BJ (cell line): ENCODE results near the gene PRAMEF1. TPM values are rescaled to one million over a fixed set of nuclear protein-coding genes. Genes with fewer than 3 reads are reported as not detected.
"Not testable (repeated sequence)": the region's sequence is repeated elsewhere in the genome, so short reads cannot be mapped to it uniquely, and the experiment has no call there.

Experiments
- CTCF ChIA-PET: fragments of 350-600 bp; formaldehyde crosslinking; extraction: SDS; loops from one replicate; lab custom pipeline; 2021; ENCODE audit warnings: antibody characterized with exemption, inconsistent platforms; lab: Yijun Ruan, JAX
- POLR2A ChIA-PET: fragments of 300-600 bp; sonication (Branson Sonifier 250); formaldehyde crosslinking; extraction: SDS; loops from one replicate; lab custom pipeline; 2021; ENCODE audit warnings: antibody characterized with exemption; lab: Charles Lee
- DNase-seq: peaks from one replicate; pipeline ENCODE4 v3.0.0-alpha.2; 2011; ENCODE audit warnings: low read depth
- H3K27me3 ChIP-seq: 2 replicates; pipeline ENCODE4 v1.6.0; 2011; ENCODE audit warnings: low read length; ENCODE audit not compliant: control insufficient read depth, insufficient read depth
- H3K36me3 ChIP-seq: 2 replicates; pipeline ENCODE4 v1.5.1; 2011; ENCODE audit warnings: low read length; ENCODE audit not compliant: control insufficient read depth, insufficient read depth
- H3K4me3 ChIP-seq: 2 replicates; pipeline ENCODE4 v1.5.1; 2011; ENCODE audit warnings: low read depth, mild to moderate bottlenecking, control low read depth, low read length
- CTCF ChIP-seq: IDR thresholded peaks from 2 replicates; pipeline ENCODE4 v1.5.1; 2011; ENCODE audit warnings: low read depth, mild to moderate bottlenecking, control low read depth, inconsistent platforms, low read length, moderate library complexity; ENCODE audit not compliant: insufficient read depth
- polyA plus RNA-seq: library from polyadenylated mRNA; depleted of rRNA; stranded (reverse); fragments of >200 nt; gene quantifications from 2 replicates; pipeline ENCODE4 v1.2.3, GENCODE V29; 2011

The PRAMEF1 gene
- polyA plus RNA-seq, 1 experiment: not detected

GRCh38 chr1:12783783-12784182 is 7.4 kb upstream of the PRAMEF1 start:
- POLR2A ChIA-PET, DNase-seq, H3K4me3 ChIP-seq, H3K27me3 ChIP-seq, H3K36me3 ChIP-seq, CTCF ChIA-PET: not testable (repeated sequence)
- TF ChIP-seq CTCF: 0 out of 2 replicates have a peak, but pooled peaks have one; percentile 9

GRCh38 chr1:12784729-12785128 is 6.5 kb upstream of the PRAMEF1 start:
- POLR2A ChIA-PET, CTCF ChIA-PET, DNase-seq, H3K4me3 ChIP-seq, H3K36me3 ChIP-seq, H3K27me3 ChIP-seq: not testable (repeated sequence)

GRCh38 chr1:12798911-12799310 is 7.7 kb downstream of the PRAMEF1 start:
- DNase-seq: no peak
- POLR2A ChIA-PET: no interaction called here
- Histone ChIP-seq H3K36me3 (no peaks in the 10 kb centered on the region), H3K4me3 (no peak overlapping the region), H3K27me3 (no peaks in the 10 kb centered on the region)
- TF ChIP-seq CTCF: no peak
- CTCF ChIA-PET: no interaction called here

GRCh38 chr1:12799730-12800129 is 8.5 kb downstream of the PRAMEF1 start:
- ChIA-PET CTCF (no interaction called here), POLR2A (no interaction called here)
- no peak overlapping the region for H3K4me3 ChIP-seq
- no peak for TF ChIP-seq CTCF
- no peaks in the 10 kb centered on the region for H3K36me3 ChIP-seq
- no peak for DNase-seq
- H3K27me3 ChIP-seq: no peaks in the 10 kb centered on the region

GRCh38 chr1:12809933-12810332 is 18.7 kb downstream of the PRAMEF1 start:
- ChIA-PET CTCF (no interaction called here), POLR2A (no interaction called here)
- Histone ChIP-seq H3K27me3 (no peaks in the 10 kb centered on the region), H3K36me3 (no peaks in the 10 kb centered on the region), H3K4me3 (no peak overlapping the region)
- TF ChIP-seq CTCF: no peak
- no peak for DNase-seq

- Histone ChIP-seq H3K27me3 (no peaks in the 10 kb centered on the region), H3K4me3 (no peak overlapping the region), H3K36me3 (no peaks in the 10 kb centered on the region)
- no peak for TF ChIP-seq CTCF
- CTCF ChIA-PET: no interaction called here
- POLR2A ChIA-PET: no interaction called here
- no peak for DNase-seq
These were observed 19.7 kb downstream of the PRAMEF1 start for GRCh38 chr1:12810691-12811408.
